ENCODE measurements around the gene TIAM2.
"Not testable (repeated sequence)": the region's sequence is repeated elsewhere in the genome, so short reads cannot be mapped to it uniquely, and the experiment has no call there.

TIAM2 gene

DNA sequence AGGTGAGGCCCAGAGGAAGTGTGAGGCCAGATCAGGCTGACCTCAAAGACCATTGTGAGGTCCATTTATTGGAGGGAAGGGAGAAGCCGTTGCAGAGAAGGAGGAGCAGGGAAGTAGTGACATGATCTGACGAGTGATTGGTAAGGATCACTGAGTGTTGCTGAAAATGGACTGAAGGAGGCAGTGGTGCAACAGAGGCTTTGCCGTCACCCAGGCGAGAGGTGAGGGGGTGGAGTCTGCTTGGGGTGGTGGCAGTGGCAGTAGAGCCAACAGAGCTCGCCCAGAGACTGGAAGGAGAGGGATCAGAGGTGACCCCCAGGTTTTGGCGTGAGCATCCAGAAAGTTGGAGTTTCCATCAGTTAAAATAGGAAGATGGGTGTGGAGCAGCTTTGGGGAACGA is 200.8 kb downstream of the TIAM2 start:
- DNase-seq (ENCODE audit: low read depth in 2 of 2) = no peak

- DNase-seq (ENCODE audit: low read depth in 2 of 2) = no peak
These were observed 201.8 kb downstream of the TIAM2 start for GRCh38 chr6:155196911-155197310.

- no peak for DNase-seq (ENCODE audit: low read depth in 2 of 2)
These were observed 202.8 kb downstream of the TIAM2 start for GRCh38 chr6:155197932-155198331.

GRCh38 chr6:155200012-155200411 is 204.9 kb downstream of the TIAM2 start:
- DNase-seq (ENCODE audit: low read depth in 2 of 2) = no peak

GRCh38 chr6:155201461-155202226 is 206.5 kb downstream of the TIAM2 start:
- DNase-seq (ENCODE audit: low read depth in 2 of 2) = no peak

GRCh38 chr6:155207223-155207622 is 212.1 kb downstream of the TIAM2 start:
- no peak for DNase-seq (ENCODE audit: low read depth in 2 of 2)

GRCh38 chr6:155212106-155212505 is 217.0 kb downstream of the TIAM2 start:
- DNase-seq (ENCODE audit: low read depth in 2 of 2) = no peak

DNA sequence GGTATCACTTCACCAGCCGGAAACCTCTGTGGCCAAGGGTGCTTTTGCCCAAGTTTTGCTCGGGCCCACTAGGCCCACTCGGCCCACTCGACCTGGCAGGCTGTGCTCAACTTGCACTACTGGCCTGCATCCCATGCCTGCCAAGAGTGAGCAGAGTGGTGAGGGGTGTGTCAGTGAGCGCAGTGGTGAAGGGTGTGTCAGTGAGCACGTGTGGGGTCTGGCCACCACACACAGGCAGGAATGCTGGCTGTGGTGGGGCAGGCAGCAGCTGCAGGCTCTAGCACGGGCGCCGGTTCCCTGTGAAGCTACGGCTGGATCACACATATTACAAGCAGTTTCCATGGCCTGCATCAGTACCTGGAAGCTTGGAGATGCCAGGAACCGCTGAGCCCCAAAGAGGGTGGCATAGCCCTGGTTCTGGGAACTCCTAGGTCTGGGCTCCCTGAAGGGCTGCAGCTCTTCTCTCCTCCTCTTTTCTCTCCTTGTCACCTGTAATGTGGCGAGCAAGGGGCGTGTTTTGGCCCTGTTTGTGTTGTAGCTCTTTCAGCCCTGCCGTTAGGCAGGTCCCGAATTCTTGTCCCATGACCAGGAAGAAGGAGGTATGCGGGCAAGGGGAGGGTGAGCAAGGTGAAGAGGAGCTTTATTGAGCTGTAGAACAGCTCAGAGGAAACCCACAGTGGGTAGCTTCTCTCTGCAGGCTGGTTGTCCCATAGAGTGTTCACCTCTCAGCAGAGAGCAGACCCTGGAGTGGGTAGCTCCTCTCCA is 217.7 kb downstream of the TIAM2 start:
- DNase-seq (ENCODE audit: low read depth in 2 of 2) = no peak

- no peak for DNase-seq (ENCODE audit: low read depth in 2 of 2)
These were observed 218.7 kb downstream of the TIAM2 start for GRCh38 chr6:155213611-155214372.

DNA sequence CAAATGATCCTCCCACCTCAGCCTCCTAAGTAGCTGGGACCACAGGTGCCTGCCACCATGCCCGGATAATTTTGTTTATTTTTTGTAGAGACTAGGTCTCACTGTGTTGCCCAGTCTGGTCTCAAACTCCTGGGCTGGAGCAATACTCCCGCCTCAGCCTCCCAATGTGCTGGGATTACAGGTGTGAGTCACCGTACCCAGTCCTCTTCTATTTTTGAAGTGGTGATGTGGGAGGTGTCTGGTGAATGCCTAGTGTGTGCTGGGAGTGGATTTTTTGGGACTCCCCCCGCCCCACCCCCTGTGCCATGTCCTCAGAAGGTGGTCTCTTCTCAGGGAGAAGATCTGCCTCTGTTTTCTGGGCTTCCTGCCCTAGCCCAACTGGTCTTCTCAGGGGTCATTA is 220.8 kb downstream of the TIAM2 start:
- no peak for DNase-seq (ENCODE audit: low read depth in 2 of 2)

DNA sequence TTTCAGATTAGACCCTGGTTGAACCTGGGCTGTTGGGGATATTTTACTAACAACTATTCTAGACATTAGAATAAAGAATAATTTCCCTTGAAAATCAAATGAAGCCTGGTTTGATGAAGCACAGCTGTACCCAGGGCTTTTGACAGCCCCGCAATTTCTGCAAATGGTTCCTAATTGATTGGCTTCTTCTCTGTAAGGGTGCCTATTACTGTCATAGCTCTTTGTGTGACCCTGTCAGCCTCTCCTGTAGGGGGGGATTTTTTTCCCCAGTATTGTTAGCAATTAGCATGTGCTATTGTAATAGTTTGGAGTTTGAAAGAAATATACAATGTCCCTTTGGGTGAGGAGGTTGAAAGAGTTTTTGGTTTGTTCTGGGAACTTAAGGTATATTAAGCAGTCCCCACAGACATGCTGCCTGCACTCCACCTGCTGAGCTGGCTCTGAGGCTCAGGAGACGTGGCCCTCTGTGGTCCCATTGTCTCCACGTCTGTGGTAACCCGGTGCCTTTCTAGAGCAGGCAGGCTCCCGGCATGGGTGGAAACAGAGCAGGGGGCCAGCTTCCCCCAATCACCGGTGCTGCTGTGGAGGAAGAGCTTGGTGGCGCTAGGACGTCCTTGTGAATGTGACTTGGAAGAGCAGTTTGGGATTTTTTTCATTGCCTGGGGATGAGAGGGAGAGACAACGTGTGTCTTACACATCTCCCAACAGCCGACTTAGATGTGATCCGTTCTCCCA is 221.4 kb downstream of the TIAM2 start:
- DNase-seq (ENCODE audit: low read depth in 2 of 2) = no peak

GRCh38 chr6:155218711-155219110 is 223.6 kb downstream of the TIAM2 start:
- DNase-seq (ENCODE audit: low read depth in 2 of 2) = not testable (repeated sequence)

DNA sequence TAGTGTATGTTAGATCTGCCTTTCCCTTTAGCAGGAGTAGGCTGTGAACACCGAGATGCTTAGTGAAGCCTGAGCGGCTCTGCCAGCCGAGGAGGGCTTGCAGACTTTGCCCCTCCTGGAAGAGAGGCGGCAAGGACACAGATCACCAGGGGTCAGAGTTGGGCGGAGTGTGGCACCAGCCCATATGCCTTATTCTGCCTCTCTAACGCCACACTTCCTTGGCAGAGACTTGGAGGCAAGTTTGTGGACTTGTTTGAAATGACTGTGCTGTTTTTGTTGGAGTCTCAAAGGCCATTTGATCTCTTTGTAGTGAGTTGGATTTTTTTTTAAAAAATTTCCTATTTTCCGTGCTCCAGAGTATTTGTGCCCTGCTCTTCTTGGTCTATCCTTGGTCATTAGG is 224.2 kb downstream of the TIAM2 start:
- no peak for DNase-seq (ENCODE audit: low read depth in 2 of 2)

DNA sequence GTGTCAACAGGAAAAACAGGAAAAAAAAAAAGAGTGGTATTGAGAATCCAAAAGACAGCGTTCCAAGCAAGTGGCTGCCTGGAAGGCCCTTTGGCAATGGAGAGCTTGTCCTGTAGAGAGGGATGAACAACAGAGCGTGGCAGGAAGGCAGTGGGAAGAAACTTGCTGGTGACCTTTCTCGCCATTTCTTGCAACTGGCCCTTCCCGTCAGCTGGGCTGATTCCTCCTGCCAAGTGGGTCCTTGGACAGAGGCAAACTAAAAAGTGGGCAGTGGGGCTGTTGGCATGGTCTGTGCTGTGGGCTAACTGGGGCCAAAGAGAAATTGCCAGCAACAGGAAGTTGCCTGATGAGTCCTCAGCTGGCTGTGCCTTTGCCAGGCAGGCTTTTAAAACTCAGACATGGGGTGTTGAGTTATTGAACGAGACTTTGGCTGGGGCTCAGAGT is 224.8 kb downstream of the TIAM2 start:
- DNase-seq (ENCODE audit: low read depth in 2 of 2) = no peak

GRCh38 chr6:155221086-155221485 is 226.0 kb downstream of the TIAM2 start:
- DNase-seq (ENCODE audit: low read depth in 2 of 2) = no peak

DNA sequence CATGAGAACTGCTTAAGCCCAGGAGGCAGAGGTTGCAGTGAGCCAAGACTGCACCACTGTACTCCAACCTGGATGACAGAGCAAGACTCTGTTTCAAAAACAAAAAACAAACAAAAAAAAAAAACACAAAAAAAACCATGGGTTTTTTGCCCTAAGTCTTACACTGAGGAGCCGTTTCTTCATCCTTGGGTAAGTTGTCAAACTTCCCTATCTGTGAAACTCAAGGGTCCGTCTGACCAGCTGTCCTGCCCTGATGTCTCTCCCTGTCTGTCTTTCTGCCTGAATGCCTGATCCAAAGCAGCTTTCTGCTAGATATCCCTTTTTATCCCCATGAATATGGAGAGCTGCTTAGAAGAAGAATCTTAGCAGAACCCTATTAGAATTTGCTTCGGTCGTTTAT is 227.4 kb downstream of the TIAM2 start:
- no peak for DNase-seq (ENCODE audit: low read depth in 2 of 2)

GRCh38 chr6:155223646-155224451 is 228.7 kb downstream of the TIAM2 start:
- DNase-seq (ENCODE audit: low read depth in 2 of 2) = peak; percentile 16 to 27

- no peak for DNase-seq (ENCODE audit: low read depth in 2 of 2)
These were observed 229.5 kb downstream of the TIAM2 start for GRCh38 chr6:155224618-155225017.

DNA sequence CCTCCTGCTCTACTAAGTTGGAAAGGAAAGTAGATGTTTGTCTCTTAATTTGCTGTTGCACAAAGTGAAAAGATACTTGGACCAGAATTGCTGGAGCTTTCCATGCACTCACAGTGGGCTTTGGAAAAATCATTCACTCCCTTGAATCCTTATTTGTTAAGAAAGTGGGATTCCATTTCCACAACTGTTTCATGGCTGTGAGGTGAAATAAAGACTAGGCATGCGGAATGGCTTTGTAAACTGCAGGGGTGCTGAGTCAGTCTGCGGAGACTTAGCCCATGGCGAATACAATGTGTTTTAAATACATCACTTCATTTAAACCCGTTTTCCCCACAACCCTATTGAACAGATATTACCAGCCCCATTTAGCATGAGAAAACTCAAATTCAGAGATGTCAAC is 231.9 kb downstream of the TIAM2 start:
- no peak for DNase-seq (ENCODE audit: low read depth in 2 of 2)

DNA sequence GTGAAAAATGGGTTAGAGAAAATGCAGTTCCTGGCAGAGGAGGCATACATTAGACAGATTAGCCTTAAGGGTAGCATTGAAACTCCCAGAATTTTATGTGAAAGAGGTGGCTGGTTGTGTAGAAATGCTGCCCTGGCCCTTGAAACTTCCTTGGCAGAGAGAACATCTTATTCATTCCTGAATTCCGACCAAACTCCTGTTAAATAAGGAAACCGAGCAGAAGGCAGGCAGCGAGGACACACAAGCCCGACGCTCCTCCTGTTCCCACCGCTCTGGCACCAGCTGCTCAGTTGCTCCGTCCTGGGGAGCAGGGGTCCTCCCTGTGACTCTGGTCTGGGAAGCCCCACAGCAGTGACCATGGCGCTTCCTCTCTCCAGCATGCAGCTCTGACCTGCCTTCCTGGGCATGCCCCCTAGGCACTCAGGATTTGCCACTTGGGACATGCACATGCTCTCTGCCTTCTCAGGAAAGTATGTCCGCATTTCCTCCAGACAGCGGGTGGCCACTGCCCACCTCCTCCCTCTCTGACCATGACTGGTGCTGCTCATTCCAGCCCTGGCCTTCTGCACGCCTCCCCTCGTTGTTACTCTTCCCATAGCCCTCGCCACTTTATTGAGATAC is 233.5 kb downstream of the TIAM2 start:
- no peak for DNase-seq (ENCODE audit: low read depth in 2 of 2)
